ENCODE data around the gene MAP2K2. TPM values are rescaled to one million over a fixed set of nuclear protein-coding genes. Genes with fewer than 3 reads are reported as not detected.

The MAP2K2 gene
- total and polyA plus RNA-seq, 11 donors = 95.3 to 204 (median 118) TPM

DNA sequence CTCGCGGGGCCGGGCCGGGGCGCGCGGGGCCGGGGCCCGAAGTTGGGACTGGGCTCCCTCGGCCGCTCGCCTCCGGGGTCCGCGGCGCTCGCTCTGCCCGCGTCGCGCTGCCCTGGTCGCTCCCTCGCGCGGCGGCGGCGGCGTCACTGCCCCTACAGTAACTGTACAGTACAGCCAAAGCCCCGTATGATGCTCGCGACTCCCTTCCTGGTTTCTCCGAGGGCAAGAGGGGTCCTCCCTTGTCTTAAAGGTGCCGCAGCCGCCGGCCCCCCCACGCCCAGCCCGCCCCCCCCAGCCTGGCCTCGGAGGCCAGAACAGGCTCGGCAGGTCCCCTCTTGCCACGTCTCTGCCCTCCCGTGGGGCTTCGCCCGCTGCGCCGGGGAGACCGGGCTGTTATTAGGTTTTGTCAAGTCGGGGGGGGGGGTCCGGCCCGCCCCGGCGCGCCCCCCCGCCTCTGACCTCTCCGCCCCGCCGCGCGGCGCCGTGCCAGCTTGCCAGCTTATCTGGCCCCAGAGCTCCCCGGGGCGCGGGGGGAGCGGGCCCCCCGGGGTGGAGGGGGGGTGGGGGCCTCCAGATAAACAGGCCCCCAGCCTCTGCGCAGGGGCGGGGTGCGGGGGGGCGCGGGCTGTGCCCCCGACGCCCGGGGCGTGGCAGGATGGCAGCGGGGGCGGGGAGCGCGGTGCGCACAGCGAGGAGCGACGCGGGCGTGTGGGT lies 57.1 kb downstream of the MAP2K2 start, which contains the start of gene ZBTB7A:
Gene ZBTB7A, minus strand, starts transcription at position 218 of the 714 bp plus-strand sequence. CDS start 11,667 bp downstream, outside the sequence.
- TF ChIP-seq POLR2A (IDR thresholded peaks at IDR 0.05) = peak in 1 of 2 donors; percentile 35
- TF ChIP-seq, protein P1, sequence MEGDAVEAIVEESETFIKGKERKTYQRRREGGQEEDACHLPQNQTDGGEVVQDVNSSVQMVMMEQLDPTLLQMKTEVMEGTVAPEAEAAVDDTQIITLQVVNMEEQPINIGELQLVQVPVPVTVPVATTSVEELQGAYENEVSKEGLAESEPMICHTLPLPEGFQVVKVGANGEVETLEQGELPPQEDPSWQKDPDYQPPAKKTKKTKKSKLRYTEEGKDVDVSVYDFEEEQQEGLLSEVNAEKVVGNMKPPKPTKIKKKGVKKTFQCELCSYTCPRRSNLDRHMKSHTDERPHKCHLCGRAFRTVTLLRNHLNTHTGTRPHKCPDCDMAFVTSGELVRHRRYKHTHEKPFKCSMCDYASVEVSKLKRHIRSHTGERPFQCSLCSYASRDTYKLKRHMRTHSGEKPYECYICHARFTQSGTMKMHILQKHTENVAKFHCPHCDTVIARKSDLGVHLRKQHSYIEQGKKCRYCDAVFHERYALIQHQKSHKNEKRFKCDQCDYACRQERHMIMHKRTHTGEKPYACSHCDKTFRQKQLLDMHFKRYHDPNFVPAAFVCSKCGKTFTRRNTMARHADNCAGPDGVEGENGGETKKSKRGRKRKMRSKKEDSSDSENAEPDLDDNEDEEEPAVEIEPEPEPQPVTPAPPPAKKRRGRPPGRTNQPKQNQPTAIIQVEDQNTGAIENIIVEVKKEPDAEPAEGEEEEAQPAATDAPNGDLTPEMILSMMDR (IDR thresholded peaks at IDR 0.05) = no peak
- ATAC-seq (peak; percentile 40 to 65 (median 47)), DNase-seq (peak; percentile 87 to 93 (median 90))
- H3K4me1 ChIP-seq = peaks cover 8 to 45% (median 31%) of the 10 kb centered on the region in 12 donors
- no peaks in the 10 kb centered on the region for H3K27me3 ChIP-seq
- H3K9me3 ChIP-seq = no peaks in the 10 kb centered on the region
- H3K4me3 ChIP-seq = peak within 1 kb of the TSS; percentile 91 to 100 (median 97)
- 0 to 5% (median 1%) methylated on average over 14 to 84 of the region's 85 CpGs for WGBS, 4 donors
- peak within 1 kb of the TSS; percentile 95 to 100 (median 99) for H3K27ac ChIP-seq
- intact Hi-C loops (cut with DNase I) = loop anchor here in 2 of 10 donors (2.0 to 5.0 kb wide), 2 partner anchors 56 to 80 kb away; partner anchors contain the start of gene EEF2 (in 2 of the 2)
- H3K36me3 ChIP-seq = peaks cover 0 to 9% (median 0%) of the 10 kb centered on the region in 9 donors

DNA sequence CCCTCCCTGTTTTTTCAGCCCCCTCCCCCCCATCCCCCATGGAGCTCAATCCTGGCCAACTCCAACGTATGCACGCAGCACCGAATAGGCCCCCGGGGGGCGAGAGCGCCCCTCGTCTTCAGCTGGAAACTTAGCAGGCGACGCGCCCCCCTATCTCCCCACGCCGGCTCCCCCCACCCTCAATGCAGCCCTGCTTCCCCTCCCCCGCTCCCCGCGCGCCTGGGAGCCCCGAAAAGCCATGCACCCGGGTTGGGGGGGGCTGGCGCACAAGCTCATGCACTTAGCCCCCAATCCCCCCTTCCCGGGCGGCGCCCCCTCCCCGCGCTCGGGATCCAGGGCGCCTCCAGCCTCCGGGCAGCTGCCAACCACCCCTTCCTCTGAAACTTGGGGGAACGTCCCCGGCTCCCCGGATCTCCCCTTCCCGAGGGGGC lies 57.7 kb downstream of the MAP2K2 start:
- WGBS, 4 donors = 1 to 3% (median 1%) methylated on average over 20 to 31 of the region's 31 CpGs; no CpG with 5 or more reads in 1 of the 4 donors
- Histone ChIP-seq H3K4me3 (peak overlapping the region; percentile 91 to 100 (median 97)), H3K9me3 (no peaks in the 10 kb centered on the region), H3K27me3 (no peaks in the 10 kb centered on the region), H3K27ac (peak overlapping the region; percentile 95 to 100 (median 99)), H3K36me3 (peaks cover 0 to 9% (median 0%) of the 10 kb centered on the region in 9 donors), H3K4me1 (peaks cover 8 to 51% (median 38%) of the 10 kb centered on the region in 12 donors)
- peak in 3 of 5 donors; percentile 61 to 80 (median 79) for DNase-seq
- intact Hi-C loops (cut with DNase I) = loop anchor here in 2 of 10 donors (2.0 to 5.0 kb wide), 2 partner anchors 57 to 79 kb away; partner anchors contain the start of gene EEF2 (in 2 of the 2)
- ATAC-seq = no peak
- no peak for TF ChIP-seq POLR2A (IDR thresholded peaks at IDR 0.05)
- TF ChIP-seq, protein P1 (IDR thresholded peaks at IDR 0.05) = no peak

DNA sequence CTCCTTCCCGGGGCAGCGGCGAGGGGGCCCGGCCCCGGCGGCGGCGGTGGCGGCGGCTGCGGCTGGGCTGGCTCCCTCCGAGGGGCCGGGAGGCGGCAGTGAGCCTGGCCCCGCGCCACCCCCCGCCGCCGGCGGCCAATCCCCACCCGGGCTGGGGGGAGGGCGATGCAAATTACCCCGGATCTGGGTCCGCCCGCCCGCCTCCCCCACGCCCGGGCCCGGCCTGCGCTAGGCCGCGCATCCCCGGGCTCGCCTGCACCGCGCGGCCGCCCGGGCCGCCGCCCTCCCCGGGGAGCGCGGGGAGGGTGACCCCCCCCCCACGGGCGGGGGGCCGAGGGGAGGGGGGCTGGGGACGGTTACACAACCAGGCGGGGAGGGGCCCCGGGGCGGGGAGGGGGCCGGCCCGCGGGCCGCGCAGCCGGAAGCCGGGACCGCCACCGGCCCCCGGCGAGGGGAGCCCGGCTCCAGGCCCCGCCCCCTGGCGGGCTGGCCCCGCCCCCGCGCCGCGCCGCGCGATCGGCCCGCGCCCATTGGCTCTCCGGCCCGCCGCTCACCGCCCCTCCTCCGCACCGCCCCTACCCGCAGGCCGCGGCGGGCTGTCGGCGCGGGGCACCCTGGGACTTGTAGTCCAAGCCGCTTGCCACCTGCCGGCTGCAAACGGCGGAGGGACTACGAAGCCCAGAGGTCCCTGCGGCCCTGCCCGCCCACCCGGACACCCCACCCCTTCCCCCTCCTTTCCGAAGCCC lies 58.3 kb downstream of the MAP2K2 start:
- WGBS, 4 donors = 0 to 1% (median 0%) methylated on average over 5 to 98 of the region's 98 CpGs
- H3K4me1 ChIP-seq = peaks cover 8 to 57% (median 44%) of the 10 kb centered on the region in 12 donors
- DNase-seq (peak; percentile 98 to 99 (median 98)), ATAC-seq (peak; percentile 80 to 91 (median 85))
- intact Hi-C loops (cut with DNase I) = loop anchor here in 2 of 10 donors (2.0 to 5.0 kb wide), 2 partner anchors 57 to 78 kb away; partner anchors contain the start of gene EEF2 (in 2 of the 2)
- TF ChIP-seq, protein P1 (IDR thresholded peaks at IDR 0.05) = peak in 1 of 12 donors; percentile 7
- TF ChIP-seq POLR2A (IDR thresholded peaks at IDR 0.05) = no peak
- H3K27me3 ChIP-seq = no peaks in the 10 kb centered on the region
- H3K4me3 ChIP-seq = peak overlapping the region in 11 of 12 donors; percentile 91 to 100 (median 97)
- peaks cover 0 to 9% (median 0%) of the 10 kb centered on the region in 9 donors for H3K36me3 ChIP-seq
- H3K9me3 ChIP-seq = no peaks in the 10 kb centered on the region
- H3K27ac ChIP-seq = peak overlapping the region; percentile 91 to 100 (median 99)
